ENCODE results near the gene CXCL17.

Gene CXCL17

GRCh38 chr19:42397263-42398166, 45.2 kb downstream of the CXCL17 start:
- no peak for DNase-seq

- peak; percentile 100 for DNase-seq
Observed at GRCh38 chr19:42396381-42397262, 46.1 kb downstream of the CXCL17 start.

GRCh38 chr19:42394751-42395150, 48.0 kb downstream of the CXCL17 start:
- no peak for DNase-seq

- DNase-seq, result no peak
Observed at GRCh38 chr19:42392165-42392564, 50.6 kb downstream of the CXCL17 start.

- DNase-seq, result no peak
Observed at GRCh38 chr19:42389899-42390298, 52.8 kb downstream of the CXCL17 start, which contains the start of gene CNFN. TSS of gene CNFN (minus strand) at chr19:42390297. CDS start at chr19:42389037, 1,260 bp downstream.

- DNase-seq, result no peak
Observed at GRCh38 chr19:42388851-42389489, 53.8 kb downstream of the CXCL17 start.

- peak; percentile 75 for DNase-seq
Observed at GRCh38 chr19:42386974-42387707, 55.6 kb downstream of the CXCL17 start.

- no peak for DNase-seq
Observed at GRCh38 chr19:42380155-42380554, 62.6 kb downstream of the CXCL17 start.
